Brain microvascular endothelial cell (primary cell): ENCODE measurements around the gene RERE.

ENCODE experiments used
- DNase-seq: peaks from one replicate; pipeline ENCODE4 v3.0.0-alpha.2; 2020
- H3K27ac ChIP-seq: fragments of 250-450 bp; sonication (Bioruptor Pico); 2 replicates; pipeline ENCODE4 v1.5.1; 2020; ENCODE audit warnings: mild to moderate bottlenecking, moderate library complexity
- H3K27me3 ChIP-seq: fragments of 250-450 bp; sonication (Bioruptor Pico); replicated peaks from 2 replicates; pipeline ENCODE4 v1.5.1; 2020; ENCODE audit warnings: mild to moderate bottlenecking
- H3K36me3 ChIP-seq: fragments of 250-450 bp; sonication (Bioruptor Pico); replicated peaks from 2 replicates; pipeline ENCODE4 v1.5.1; 2020; ENCODE audit warnings: mild to moderate bottlenecking
- H3K4me3 ChIP-seq: 2 replicates; pipeline ENCODE4 v1.5.1; 2011; ENCODE audit warnings: low read depth, mild to moderate bottlenecking, control low read depth, low read length, moderate library complexity
- in situ Hi-C: cut with HindIII; loops from 2 replicates; pipeline ENCODE4 v1.10.0; 2017; ENCODE audit warnings: low sequenced_read_pairs, low pct_ligation_motif_present
- TF ChIP-seq, protein P1 (sequence below): IDR thresholded peaks from 2 replicates; pipeline ENCODE4 v1.5.1; 2011; ENCODE audit warnings: low read depth, mild to moderate bottlenecking, moderate library complexity, low read length, control low read depth, inconsistent platforms; ENCODE audit errors: missing control alignments

The RERE gene

GRCh38 chr1:8646996-8647395 lies 170.4 kb downstream of the RERE start:
- Histone ChIP-seq H3K4me3 (no peak overlapping the region), H3K27ac (no peak overlapping the region), H3K27me3 (no peaks in the 10 kb centered on the region), H3K36me3 (no peaks in the 10 kb centered on the region)
- no peak for DNase-seq
- TF ChIP-seq, protein P1, sequence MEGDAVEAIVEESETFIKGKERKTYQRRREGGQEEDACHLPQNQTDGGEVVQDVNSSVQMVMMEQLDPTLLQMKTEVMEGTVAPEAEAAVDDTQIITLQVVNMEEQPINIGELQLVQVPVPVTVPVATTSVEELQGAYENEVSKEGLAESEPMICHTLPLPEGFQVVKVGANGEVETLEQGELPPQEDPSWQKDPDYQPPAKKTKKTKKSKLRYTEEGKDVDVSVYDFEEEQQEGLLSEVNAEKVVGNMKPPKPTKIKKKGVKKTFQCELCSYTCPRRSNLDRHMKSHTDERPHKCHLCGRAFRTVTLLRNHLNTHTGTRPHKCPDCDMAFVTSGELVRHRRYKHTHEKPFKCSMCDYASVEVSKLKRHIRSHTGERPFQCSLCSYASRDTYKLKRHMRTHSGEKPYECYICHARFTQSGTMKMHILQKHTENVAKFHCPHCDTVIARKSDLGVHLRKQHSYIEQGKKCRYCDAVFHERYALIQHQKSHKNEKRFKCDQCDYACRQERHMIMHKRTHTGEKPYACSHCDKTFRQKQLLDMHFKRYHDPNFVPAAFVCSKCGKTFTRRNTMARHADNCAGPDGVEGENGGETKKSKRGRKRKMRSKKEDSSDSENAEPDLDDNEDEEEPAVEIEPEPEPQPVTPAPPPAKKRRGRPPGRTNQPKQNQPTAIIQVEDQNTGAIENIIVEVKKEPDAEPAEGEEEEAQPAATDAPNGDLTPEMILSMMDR = no peak
- in situ Hi-C loops = no loop called here

GRCh38 chr1:8646189-8646588 lies 171.3 kb downstream of the RERE start:
- no peak for DNase-seq
- TF ChIP-seq, protein P1 = no peak
- H3K36me3 ChIP-seq = no peaks in the 10 kb centered on the region
- H3K4me3 ChIP-seq = no peak overlapping the region
- no peaks in the 10 kb centered on the region for H3K27me3 ChIP-seq
- H3K27ac ChIP-seq = no peak overlapping the region
- in situ Hi-C loops = no loop called here

DNA sequence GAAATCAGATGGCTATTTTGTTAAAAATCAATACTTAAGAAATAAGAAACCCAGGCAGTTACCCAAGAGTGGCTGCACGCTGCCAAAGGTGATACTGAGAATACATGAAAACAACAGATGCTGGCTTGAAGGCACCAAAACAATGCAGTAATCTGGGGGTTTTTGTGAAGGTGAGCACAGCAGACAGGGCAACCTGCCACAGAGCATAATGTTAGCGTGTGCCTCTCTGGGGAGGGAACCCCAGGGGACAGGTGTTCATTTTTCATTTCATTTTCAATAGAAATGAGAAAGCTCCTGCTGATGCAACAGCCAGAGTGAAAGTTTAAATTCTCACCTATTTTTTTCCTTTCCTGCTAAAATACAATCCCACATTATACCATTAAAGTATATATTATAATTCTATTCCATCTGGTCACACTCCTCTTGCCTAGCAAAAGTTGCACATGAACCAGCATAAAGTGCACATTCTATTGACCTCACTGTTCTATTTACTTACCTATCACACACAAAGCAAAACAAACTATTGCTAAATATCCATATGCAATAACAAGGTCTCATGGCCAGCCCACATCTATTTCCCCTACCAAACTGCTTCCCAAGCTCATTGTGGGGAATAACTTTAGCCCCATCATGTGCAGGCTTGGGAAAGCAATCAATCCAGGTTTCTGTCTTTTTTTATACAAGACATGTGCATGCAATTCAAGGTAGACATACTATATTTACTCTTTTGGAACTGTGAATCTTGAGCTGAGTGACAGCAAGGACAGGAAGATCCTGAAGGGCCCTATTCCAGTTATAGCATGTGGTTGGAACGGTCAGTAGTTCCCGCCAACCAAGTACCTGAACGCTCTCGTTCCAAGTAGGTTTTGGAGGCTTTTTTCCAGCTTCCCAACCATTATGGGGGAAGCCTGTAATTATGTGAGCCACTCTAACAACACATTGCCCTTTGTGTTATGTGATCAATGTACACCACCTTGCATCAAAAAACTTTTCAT lies 173.6 kb downstream of the RERE start:
- H3K4me3 ChIP-seq = no peak overlapping the region
- in situ Hi-C loops = no loop called here
- no peak overlapping the region for H3K27ac ChIP-seq
- no peaks in the 10 kb centered on the region for H3K27me3 ChIP-seq
- H3K36me3 ChIP-seq = no peaks in the 10 kb centered on the region
- TF ChIP-seq, protein P1 = no peak
- no peak for DNase-seq

DNA sequence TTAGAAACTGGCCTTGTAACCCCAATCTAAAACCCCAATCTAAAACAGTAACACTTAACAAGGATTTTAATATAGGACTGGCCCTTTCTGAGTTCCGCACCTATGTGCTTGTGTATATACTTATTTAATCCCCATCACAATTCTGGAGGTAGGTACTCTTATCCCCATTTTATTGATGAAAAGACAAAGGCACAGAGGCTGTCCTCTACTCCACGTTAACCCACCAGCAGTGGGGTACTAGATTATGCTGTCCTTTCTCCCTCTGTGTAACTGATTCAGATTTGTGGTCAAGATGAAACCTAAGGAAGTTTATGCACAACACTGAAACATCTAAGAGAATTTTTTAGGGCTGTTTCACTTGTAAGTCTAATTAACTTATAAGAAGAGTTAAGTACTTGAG lies 175.3 kb downstream of the RERE start:
- no peak overlapping the region for H3K4me3 ChIP-seq
- H3K36me3 ChIP-seq = no peaks in the 10 kb centered on the region
- in situ Hi-C loops = no loop called here
- TF ChIP-seq, protein P1 = no peak
- no peak for DNase-seq
- H3K27ac ChIP-seq = no peak overlapping the region
- no peaks in the 10 kb centered on the region for H3K27me3 ChIP-seq

- Histone ChIP-seq H3K27me3 (no peaks in the 10 kb centered on the region), H3K27ac (no peak overlapping the region), H3K36me3 (no peaks in the 10 kb centered on the region), H3K4me3 (no peak overlapping the region)
- in situ Hi-C loops = no loop called here
- TF ChIP-seq, protein P1 = no peak
- DNase-seq = no peak
Measured at GRCh38 chr1:8641377-8641997, 176.0 kb downstream of the RERE start.
